Activated naive CD4-positive, alpha-beta T cell treated with anti-CD3 and anti-CD28 coated beads, Interleukin-2, amount 10 ng/mL, durations not matched to agents 7 days and 5 days (primary cell): ENCODE measurements around the gene ARID5B.
"Not testable (repeated sequence)": the region's sequence is repeated elsewhere in the genome, so short reads cannot be mapped to it uniquely, and the experiment has no call there.

Source experiments
- CTCF ChIA-PET: fragments of 350-600 bp; sonication (Branson Sonifier 250); formaldehyde crosslinking; loops from one replicate; lab custom pipeline; 2021; ENCODE audit warnings: antibody characterized with exemption; lab: Charles Lee
- DNase-seq: peaks from one replicate; pipeline ENCODE4 v3.0.0-alpha.2; 2020
- H3K27ac Mint-ChIP-seq: one replicate; pipeline ENCODE4 v1.8.0; 2021; ENCODE audit warnings: mild to moderate bottlenecking, moderate library complexity, mixed read lengths
- H3K27me3 Mint-ChIP-seq: one replicate; pipeline ENCODE4 v1.8.0; 2021; ENCODE audit warnings: mild to moderate bottlenecking, mixed read lengths
- H3K36me3 Mint-ChIP-seq: one replicate; pipeline ENCODE4 v1.8.0; 2021; ENCODE audit warnings: mixed read lengths
- H3K4me1 Mint-ChIP-seq: one replicate; pipeline ENCODE4 v1.8.0; 2021; ENCODE audit warnings: mixed read lengths
- H3K4me3 Mint-ChIP-seq: one replicate; pipeline ENCODE4 v1.8.0; 2021; ENCODE audit warnings: mild to moderate bottlenecking, moderate library complexity, mixed read lengths
- H3K9me3 Mint-ChIP-seq: one replicate; pipeline ENCODE4 v1.8.0; 2021; ENCODE audit warnings: mixed read lengths

The ARID5B gene

GRCh38 chr10:62021978-62022802, 120.7 kb downstream of the ARID5B start:
- Mint-ChIP-seq H3K27ac (no peak overlapping the region), H3K4me1 (peaks cover 71% of the 10 kb centered on the region), H3K36me3 (peaks cover 59% of the 10 kb centered on the region), H3K9me3 (peaks cover 3% of the 10 kb centered on the region), H3K4me3 (no peak overlapping the region), H3K27me3 (no peaks in the 10 kb centered on the region)
- CTCF ChIA-PET: no interaction called here
- DNase-seq: no peak

GRCh38 chr10:62022830-62023229, 121.3 kb downstream of the ARID5B start:
- Mint-ChIP-seq H3K27ac (no peak overlapping the region), H3K36me3 (peaks cover 59% of the 10 kb centered on the region), H3K27me3 (no peaks in the 10 kb centered on the region), H3K4me3 (no peak overlapping the region), H3K4me1 (peaks cover 71% of the 10 kb centered on the region), H3K9me3 (peaks cover 3% of the 10 kb centered on the region)
- DNase-seq: no peak
- CTCF ChIA-PET: interaction anchor here (1.1 kb wide), 1 partner anchor 126 kb away, joined by 6 read pairs; no protein-coding TSS in a partner anchor

- no peak for DNase-seq
- Mint-ChIP-seq H3K27me3 (no peaks in the 10 kb centered on the region), H3K36me3 (peaks cover 61% of the 10 kb centered on the region), H3K4me3 (no peak overlapping the region), H3K27ac (no peak overlapping the region), H3K4me1 (peaks cover 73% of the 10 kb centered on the region), H3K9me3 (peaks cover 3% of the 10 kb centered on the region)
- CTCF ChIA-PET: interaction anchor here (1.1 kb wide), 1 partner anchor 126 kb away, joined by 6 read pairs; no protein-coding TSS in a partner anchor
Measured at GRCh38 chr10:62023329-62023728, 121.8 kb downstream of the ARID5B start.

- Mint-ChIP-seq H3K4me1 (peaks cover 71% of the 10 kb centered on the region), H3K4me3 (no peak overlapping the region), H3K27ac (no peak overlapping the region), H3K36me3 (peaks cover 60% of the 10 kb centered on the region), H3K27me3 (no peaks in the 10 kb centered on the region), H3K9me3 (peaks cover 3% of the 10 kb centered on the region)
- CTCF ChIA-PET: interaction anchor here (1.1 kb wide), 1 partner anchor 127 kb away, joined by 6 read pairs; no protein-coding TSS in a partner anchor
- no peak for DNase-seq
Measured at GRCh38 chr10:62024026-62024701, 122.7 kb downstream of the ARID5B start.

GRCh38 chr10:62025134-62025794, 123.8 kb downstream of the ARID5B start:
- Mint-ChIP-seq H3K4me1 (peaks cover 68% of the 10 kb centered on the region), H3K9me3 (peaks cover 3% of the 10 kb centered on the region), H3K36me3 (peaks cover 57% of the 10 kb centered on the region), H3K27ac (no peak overlapping the region), H3K27me3 (no peaks in the 10 kb centered on the region), H3K4me3 (no peak overlapping the region)
- CTCF ChIA-PET: interaction anchor here (0.6 to 0.7 kb wide), 2 partner anchors 13 to 14 kb away, joined by 4 read pairs; no protein-coding TSS in a partner anchor
- DNase-seq: no peak

GRCh38 chr10:62025901-62026879, 124.7 kb downstream of the ARID5B start:
- no peak for DNase-seq
- Mint-ChIP-seq H3K4me3 (no peak overlapping the region), H3K27me3 (no peaks in the 10 kb centered on the region), H3K36me3 (peaks cover 61% of the 10 kb centered on the region), H3K27ac (no peak overlapping the region), H3K4me1 (peaks cover 70% of the 10 kb centered on the region), H3K9me3 (peaks cover 3% of the 10 kb centered on the region)
- CTCF ChIA-PET: interaction anchor here (0.6 to 0.8 kb wide), 5 partner anchors 12 to 129 kb away, joined by 3 to 4 read pairs (median 3); no protein-coding TSS in a partner anchor

- Mint-ChIP-seq H3K4me3 (no peak overlapping the region), H3K4me1 (peaks cover 71% of the 10 kb centered on the region), H3K9me3 (peaks cover 3% of the 10 kb centered on the region), H3K27me3 (no peaks in the 10 kb centered on the region), H3K27ac (peak overlapping the region; percentile 42), H3K36me3 (peaks cover 60% of the 10 kb centered on the region)
- DNase-seq: no peak
- CTCF ChIA-PET: no interaction called here
Measured at GRCh38 chr10:62027841-62028501, 126.5 kb downstream of the ARID5B start.

- H3K27ac Mint-ChIP-seq: peak overlapping the region; percentile 42
- peaks cover 71% of the 10 kb centered on the region for H3K4me1 Mint-ChIP-seq
- H3K36me3 Mint-ChIP-seq: peaks cover 60% of the 10 kb centered on the region
- DNase-seq, CTCF ChIA-PET, H3K4me3 Mint-ChIP-seq, H3K9me3 Mint-ChIP-seq, H3K27me3 Mint-ChIP-seq: not testable (repeated sequence)
Measured at GRCh38 chr10:62028502-62028842, 127.0 kb downstream of the ARID5B start.

- no peaks in the 10 kb centered on the region for H3K27me3 Mint-ChIP-seq
- DNase-seq: no peak
- CTCF ChIA-PET: interaction anchor here (0.8 to 0.9 kb wide), 2 partner anchors 40 to 126 kb away, joined by 3 read pairs; no protein-coding TSS in a partner anchor
- H3K9me3 Mint-ChIP-seq: no peaks in the 10 kb centered on the region
- H3K27ac Mint-ChIP-seq: no peak overlapping the region
- peaks cover 65% of the 10 kb centered on the region for H3K36me3 Mint-ChIP-seq
- no peak overlapping the region for H3K4me3 Mint-ChIP-seq
- H3K4me1 Mint-ChIP-seq: peaks cover 74% of the 10 kb centered on the region
Measured at GRCh38 chr10:62029401-62029800, 127.9 kb downstream of the ARID5B start.

GRCh38 chr10:62031507-62031906, 130.0 kb downstream of the ARID5B start:
- no peak overlapping the region for H3K4me3 Mint-ChIP-seq
- CTCF ChIA-PET: interaction anchor here (1.2 to 1.5 kb wide), 3 partner anchors 131 to 214 kb away, joined by 3 to 9 read pairs (median 6); no protein-coding TSS in a partner anchor
- H3K27me3 Mint-ChIP-seq: no peaks in the 10 kb centered on the region
- DNase-seq: no peak
- H3K27ac Mint-ChIP-seq: peak overlapping the region; percentile 64
- H3K9me3 Mint-ChIP-seq: no peaks in the 10 kb centered on the region
- H3K36me3 Mint-ChIP-seq: peaks cover 71% of the 10 kb centered on the region
- H3K4me1 Mint-ChIP-seq: peaks cover 80% of the 10 kb centered on the region

GRCh38 chr10:62033125-62033524, 131.6 kb downstream of the ARID5B start:
- CTCF ChIA-PET: no interaction called here

GRCh38 chr10:62034096-62034640, 132.7 kb downstream of the ARID5B start:
- DNase-seq: no peak
- H3K4me3 Mint-ChIP-seq: no peak overlapping the region
- peaks cover 83% of the 10 kb centered on the region for H3K4me1 Mint-ChIP-seq
- H3K27me3 Mint-ChIP-seq: no peaks in the 10 kb centered on the region
- H3K9me3 Mint-ChIP-seq: no peaks in the 10 kb centered on the region
- H3K36me3 Mint-ChIP-seq: peaks cover 65% of the 10 kb centered on the region
- CTCF ChIA-PET: interaction anchor here (1.2 kb wide), 1 partner anchor 209 kb away, joined by 3 read pairs; no protein-coding TSS in a partner anchor
- H3K27ac Mint-ChIP-seq: no peak overlapping the region

More at GRCh38 chr10:62033125-62033524, 131.6 kb downstream of the ARID5B start:
- Mint-ChIP-seq H3K4me1 (peaks cover 83% of the 10 kb centered on the region), H3K4me3 (no peak overlapping the region), H3K27ac (peak overlapping the region; percentile 82), H3K27me3 (no peaks in the 10 kb centered on the region), H3K36me3 (peaks cover 68% of the 10 kb centered on the region), H3K9me3 (no peaks in the 10 kb centered on the region)
- DNase-seq: no peak
